CD4-positive, alpha-beta T cell treated with Interleukin-4 for 1 hour (primary cell): Measurements from ENCODE around the gene FGF1.

Experiments
- DNase-seq, 2 donors: peaks; one replicate each; pipeline ENCODE4 v3.0.0-alpha.2; 2020 to 2022

FGF1 gene

GRCh38 chr5:142694092-142694856 is 8.4 kb upstream of the FGF1 start:
- DNase-seq, result no peak

GRCh38 chr5:142692321-142692894 is 6.5 kb upstream of the FGF1 start:
- DNase-seq, result no peak

- DNase-seq, result no peak
These were observed 4.8 kb upstream of the FGF1 start for GRCh38 chr5:142690667-142691066.

GRCh38 chr5:142689081-142689480 is 3.2 kb upstream of the FGF1 start:
- DNase-seq, result no peak

- no peak for DNase-seq
These were observed 2.5 kb upstream of the FGF1 start for GRCh38 chr5:142688281-142688989.

GRCh38 chr5:142686968-142687367 is 1.1 kb upstream of the FGF1 start:
- DNase-seq, result no peak

- no peak for DNase-seq
These were observed 382 bp upstream of the FGF1 start for GRCh38 chr5:142686210-142686734.

GRCh38 chr5:142684508-142685041 is 1.3 kb downstream of the FGF1 start:
- no peak for DNase-seq

GRCh38 chr5:142683881-142684505 is 1.9 kb downstream of the FGF1 start:
- DNase-seq, result no peak

GRCh38 chr5:142683116-142683515 is 2.8 kb downstream of the FGF1 start:
- no peak for DNase-seq

- no peak for DNase-seq
These were observed 5.2 kb downstream of the FGF1 start for GRCh38 chr5:142680605-142681259.

- DNase-seq, result no peak
These were observed 6.1 kb downstream of the FGF1 start for GRCh38 chr5:142679744-142680143.

GRCh38 chr5:142678529-142678928 is 7.4 kb downstream of the FGF1 start:
- DNase-seq, result no peak

GRCh38 chr5:142677198-142677597 is 8.7 kb downstream of the FGF1 start:
- no peak for DNase-seq

- DNase-seq, result no peak
These were observed 9.6 kb downstream of the FGF1 start for GRCh38 chr5:142676318-142676717.

- no peak for DNase-seq
These were observed 11.1 kb downstream of the FGF1 start for GRCh38 chr5:142674531-142675469.

- no peak for DNase-seq
These were observed 14.1 kb downstream of the FGF1 start for GRCh38 chr5:142671801-142672200.

- no peak for DNase-seq
These were observed 14.6 kb downstream of the FGF1 start for GRCh38 chr5:142671266-142671665.

GRCh38 chr5:142670804-142671203 is 15.1 kb downstream of the FGF1 start:
- DNase-seq, result no peak

GRCh38 chr5:142669477-142669876 is 16.4 kb downstream of the FGF1 start:
- no peak for DNase-seq

- DNase-seq, result no peak
These were observed 17.6 kb downstream of the FGF1 start for GRCh38 chr5:142668336-142668735.
